C4-2B (cell line): ENCODE data around the gene HTR1D.

Source experiments
- ZFX ChIP-seq: fragments of 450-650 bp; IDR thresholded peaks from 2 replicates; pipeline ENCODE4 v1.6.1; 2017
- TF ChIP-seq, protein P1 (sequence below): fragments of 450-650 bp; conservative IDR thresholded peaks from 2 replicates; pipeline ENCODE4 v1.5.1; 2017; ENCODE audit warnings: mild to moderate bottlenecking

DNA sequence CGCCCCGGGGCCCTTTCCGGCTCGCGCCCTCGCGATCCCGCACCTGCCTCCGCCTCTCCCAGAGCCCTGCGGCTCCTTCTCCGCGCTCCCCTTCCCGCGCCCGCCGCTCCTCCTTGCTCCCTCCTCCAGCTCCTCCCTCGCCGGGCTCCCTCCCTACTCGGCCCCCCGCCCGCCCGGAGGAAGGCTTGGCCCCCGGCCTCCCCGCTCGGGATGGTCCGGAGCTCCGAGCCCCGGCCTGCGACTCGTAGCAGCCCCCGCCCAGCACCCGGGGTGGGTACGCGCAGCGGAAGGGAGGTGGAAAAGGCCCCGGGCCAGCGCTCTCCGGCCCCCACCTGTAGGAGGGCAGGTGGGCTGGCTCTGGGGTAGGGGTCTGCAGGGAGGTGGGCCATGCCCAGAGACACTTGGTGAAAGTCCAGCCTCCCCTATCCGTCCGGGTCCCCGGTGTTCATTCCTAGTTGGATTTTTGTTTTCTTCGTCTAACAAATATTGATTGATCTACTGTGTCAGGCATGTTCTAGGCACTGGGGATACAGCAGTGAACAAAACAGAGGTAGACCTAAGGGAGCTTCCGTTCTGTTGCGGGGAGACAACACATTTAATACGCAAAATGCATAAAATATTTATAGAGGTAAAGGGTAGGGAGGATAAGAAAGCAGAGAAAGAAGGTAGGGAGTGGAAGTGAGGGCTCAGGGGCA lies at the start of gene HTR1D:
- TF ChIP-seq, protein P1, sequence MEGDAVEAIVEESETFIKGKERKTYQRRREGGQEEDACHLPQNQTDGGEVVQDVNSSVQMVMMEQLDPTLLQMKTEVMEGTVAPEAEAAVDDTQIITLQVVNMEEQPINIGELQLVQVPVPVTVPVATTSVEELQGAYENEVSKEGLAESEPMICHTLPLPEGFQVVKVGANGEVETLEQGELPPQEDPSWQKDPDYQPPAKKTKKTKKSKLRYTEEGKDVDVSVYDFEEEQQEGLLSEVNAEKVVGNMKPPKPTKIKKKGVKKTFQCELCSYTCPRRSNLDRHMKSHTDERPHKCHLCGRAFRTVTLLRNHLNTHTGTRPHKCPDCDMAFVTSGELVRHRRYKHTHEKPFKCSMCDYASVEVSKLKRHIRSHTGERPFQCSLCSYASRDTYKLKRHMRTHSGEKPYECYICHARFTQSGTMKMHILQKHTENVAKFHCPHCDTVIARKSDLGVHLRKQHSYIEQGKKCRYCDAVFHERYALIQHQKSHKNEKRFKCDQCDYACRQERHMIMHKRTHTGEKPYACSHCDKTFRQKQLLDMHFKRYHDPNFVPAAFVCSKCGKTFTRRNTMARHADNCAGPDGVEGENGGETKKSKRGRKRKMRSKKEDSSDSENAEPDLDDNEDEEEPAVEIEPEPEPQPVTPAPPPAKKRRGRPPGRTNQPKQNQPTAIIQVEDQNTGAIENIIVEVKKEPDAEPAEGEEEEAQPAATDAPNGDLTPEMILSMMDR = no peak
- TF ChIP-seq ZFX = no peak
